Activated CD4-positive, alpha-beta T cell treated with anti-CD3 and anti-CD28 coated beads, Interleukin-2, amount 10 ng/mL, durations not matched to agents 24 days and 14 days (primary cell): ENCODE data around the gene ARF3. TPM values are rescaled to one million over a fixed set of nuclear protein-coding genes. Genes with fewer than 3 reads are reported as not detected.

Source experiments
- DNase-seq: peaks from one replicate; pipeline ENCODE4 v3.0.0; 2022
- H3K27ac Mint-ChIP-seq: one replicate; pipeline ENCODE4 v1.8.0; 2022; ENCODE audit warnings: mild to moderate bottlenecking, mixed read lengths
- H3K27me3 Mint-ChIP-seq: one replicate; pipeline ENCODE4 v1.8.0; 2022; ENCODE audit warnings: mixed read lengths
- H3K36me3 Mint-ChIP-seq: one replicate; pipeline ENCODE4 v1.8.0; 2022; ENCODE audit warnings: low read depth, mild to moderate bottlenecking, mixed read lengths
- H3K4me1 Mint-ChIP-seq: one replicate; pipeline ENCODE4 v1.8.0; 2021; ENCODE audit warnings: mixed read lengths
- H3K4me3 Mint-ChIP-seq: one replicate; pipeline ENCODE4 v1.8.0; 2022; ENCODE audit warnings: mild to moderate bottlenecking, moderate library complexity, mixed read lengths
- H3K9me3 Mint-ChIP-seq: one replicate; pipeline ENCODE4 v1.8.0; 2021; ENCODE audit warnings: mixed read lengths
- intact Hi-C: fragments of 100-400 bp; cut with micrococcal nuclease; formaldehyde crosslinking; loops from one replicate; pipeline ENCODE4 v1.15.1; 2023
- total RNA-seq: library from RNA; stranded (reverse); gene quantifications from 2 replicates; pipeline ENCODE4 v1.2.3, GENCODE V29; 2022

The ARF3 gene
- total RNA-seq = 109 and 112 TPM in 2 replicates

GRCh38 chr12:48957141-48958048 lies at the start of gene ARF3:
TSS of gene ARF3 (minus strand) at chr12:48957487. CDS start at chr12:48941095, 16,392 bp downstream.
- DNase-seq = peak; percentile 98
- Mint-ChIP-seq H3K36me3 (peaks cover 22% of the 10 kb centered on the region), H3K4me3 (peak within 1 kb of the TSS; percentile 92), H3K27me3 (peaks cover 18% of the 10 kb centered on the region), H3K4me1 (peaks cover 39% of the 10 kb centered on the region), H3K27ac (peak within 1 kb of the TSS; percentile 87), H3K9me3 (no peaks in the 10 kb centered on the region)
- intact Hi-C loops = loop anchor here (2.0 kb wide), 2 partner anchors 19 to 33 kb away; partner anchors contain the start of gene FKBP11

- DNase-seq = no peak
- Mint-ChIP-seq H3K27me3 (peaks cover 26% of the 10 kb centered on the region), H3K36me3 (peaks cover 41% of the 10 kb centered on the region), H3K4me1 (peaks cover 27% of the 10 kb centered on the region), H3K27ac (no peak overlapping the region), H3K9me3 (no peaks in the 10 kb centered on the region), H3K4me3 (no peak overlapping the region)
- intact Hi-C loops = no loop called here
These were observed 43.1 kb upstream of the ARF3 start for GRCh38 chr12:49000346-49000745.

GRCh38 chr12:48999371-49000131 lies 42.3 kb upstream of the ARF3 start, which contains the start of gene DDN:
TSS of gene DDN (minus strand) at chr12:48999375. CDS start at chr12:48999287, 88 bp downstream.
- peaks cover 34% of the 10 kb centered on the region for H3K36me3 Mint-ChIP-seq
- H3K4me1 Mint-ChIP-seq = peaks cover 30% of the 10 kb centered on the region
- H3K9me3 Mint-ChIP-seq = no peaks in the 10 kb centered on the region
- peak within 1 kb of the TSS; percentile 82 for H3K4me3 Mint-ChIP-seq
- DNase-seq = peak; percentile 78
- intact Hi-C loops = loop anchor here (1.0 to 5.0 kb wide), 2 partner anchors 19 to 72 kb away; partner anchors contain the start of genes FKBP11 and PRKAG1
- H3K27me3 Mint-ChIP-seq = peaks cover 31% of the 10 kb centered on the region
- peak within 1 kb of the TSS; percentile 63 for H3K27ac Mint-ChIP-seq

- H3K4me3 Mint-ChIP-seq = peak overlapping the region; percentile 82
- H3K27me3 Mint-ChIP-seq = peaks cover 39% of the 10 kb centered on the region
- intact Hi-C loops = loop anchor here (1.0 to 5.0 kb wide), 2 partner anchors 20 to 71 kb away; partner anchors contain the start of genes FKBP11 and PRKAG1
- peaks cover 30% of the 10 kb centered on the region for H3K36me3 Mint-ChIP-seq
- H3K27ac Mint-ChIP-seq = peak overlapping the region; percentile 13
- peaks cover 31% of the 10 kb centered on the region for H3K4me1 Mint-ChIP-seq
- peak; percentile 66 for DNase-seq
- H3K9me3 Mint-ChIP-seq = no peaks in the 10 kb centered on the region
These were observed 41.4 kb upstream of the ARF3 start for GRCh38 chr12:48998497-48999353.

- peaks cover 24% of the 10 kb centered on the region for H3K36me3 Mint-ChIP-seq
- peak; percentile 76 for DNase-seq
- intact Hi-C loops = loop anchor here (2.0 to 5.0 kb wide), 3 partner anchors 71 to 145 kb away; partner anchors contain the start of genes DDX23 and FKBP11
- peak overlapping the region; percentile 62 for H3K4me3 Mint-ChIP-seq
- no peak overlapping the region for H3K27ac Mint-ChIP-seq
- peaks cover 45% of the 10 kb centered on the region for H3K27me3 Mint-ChIP-seq
- no peaks in the 10 kb centered on the region for H3K9me3 Mint-ChIP-seq
- H3K4me1 Mint-ChIP-seq = peaks cover 31% of the 10 kb centered on the region
These were observed 40.6 kb upstream of the ARF3 start for GRCh38 chr12:48997719-48998496.

GRCh38 chr12:48996794-48997718 lies 39.8 kb upstream of the ARF3 start:
- Mint-ChIP-seq H3K4me1 (peaks cover 31% of the 10 kb centered on the region), H3K36me3 (peaks cover 17% of the 10 kb centered on the region), H3K27ac (no peak overlapping the region), H3K4me3 (peak overlapping the region; percentile 62), H3K9me3 (no peaks in the 10 kb centered on the region), H3K27me3 (peaks cover 47% of the 10 kb centered on the region)
- peak; percentile 90 for DNase-seq
- intact Hi-C loops = loop anchor here (2.0 to 5.0 kb wide), 3 partner anchors 70 to 144 kb away; partner anchors contain the start of genes DDX23 and FKBP11

- Mint-ChIP-seq H3K4me3 (peak overlapping the region; percentile 25), H3K27me3 (peaks cover 54% of the 10 kb centered on the region), H3K9me3 (no peaks in the 10 kb centered on the region), H3K36me3 (peaks cover 4% of the 10 kb centered on the region), H3K4me1 (peaks cover 30% of the 10 kb centered on the region), H3K27ac (no peak overlapping the region)
- intact Hi-C loops = loop anchor here (1.0 to 5.0 kb wide), 2 partner anchors 15 to 68 kb away; partner anchors contain the start of gene FKBP11
- peak; percentile 87 for DNase-seq
These were observed 38.0 kb upstream of the ARF3 start for GRCh38 chr12:48995086-48995879.

GRCh38 chr12:48994224-48995085 lies 37.2 kb upstream of the ARF3 start:
- no peak for DNase-seq
- Mint-ChIP-seq H3K36me3 (peaks cover under 1% of the 10 kb centered on the region), H3K27ac (no peak overlapping the region), H3K4me3 (no peak overlapping the region), H3K9me3 (no peaks in the 10 kb centered on the region), H3K4me1 (peaks cover 22% of the 10 kb centered on the region), H3K27me3 (peaks cover 55% of the 10 kb centered on the region)
- intact Hi-C loops = loop anchor here (1.0 to 5.0 kb wide), 2 partner anchors 14 to 67 kb away; partner anchors contain the start of gene FKBP11

- intact Hi-C loops = no loop called here
- H3K4me1 Mint-ChIP-seq = peaks cover 17% of the 10 kb centered on the region
- H3K27ac Mint-ChIP-seq = no peak overlapping the region
- no peaks in the 10 kb centered on the region for H3K9me3 Mint-ChIP-seq
- H3K4me3 Mint-ChIP-seq = no peak overlapping the region
- H3K27me3 Mint-ChIP-seq = peaks cover 57% of the 10 kb centered on the region
- no peaks in the 10 kb centered on the region for H3K36me3 Mint-ChIP-seq
- DNase-seq = no peak
These were observed 36.5 kb upstream of the ARF3 start for GRCh38 chr12:48993787-48994186.

GRCh38 chr12:48991247-48992050 lies 34.2 kb upstream of the ARF3 start:
- H3K27ac Mint-ChIP-seq = no peak overlapping the region
- peaks cover 14% of the 10 kb centered on the region for H3K4me1 Mint-ChIP-seq
- H3K27me3 Mint-ChIP-seq = peaks cover 60% of the 10 kb centered on the region
- intact Hi-C loops = no loop called here
- H3K4me3 Mint-ChIP-seq = no peak overlapping the region
- no peaks in the 10 kb centered on the region for H3K36me3 Mint-ChIP-seq
- no peaks in the 10 kb centered on the region for H3K9me3 Mint-ChIP-seq
- no peak for DNase-seq
